GM18867 (cell line): ENCODE measurements around the gene ATP6V0A4.
"Not testable (repeated sequence)": the region's sequence is repeated elsewhere in the genome, so short reads cannot be mapped to it uniquely, and the experiment has no call there.

Experiments
- ATAC-seq: cut with Tn5 transposase; IDR thresholded peaks from one replicate; pipeline ENCODE4 v1.9.1; 2021; ENCODE audit warnings: mild to moderate bottlenecking, moderate library complexity; ENCODE audit not compliant: unreplicated experiment

Gene ATP6V0A4

DNA sequence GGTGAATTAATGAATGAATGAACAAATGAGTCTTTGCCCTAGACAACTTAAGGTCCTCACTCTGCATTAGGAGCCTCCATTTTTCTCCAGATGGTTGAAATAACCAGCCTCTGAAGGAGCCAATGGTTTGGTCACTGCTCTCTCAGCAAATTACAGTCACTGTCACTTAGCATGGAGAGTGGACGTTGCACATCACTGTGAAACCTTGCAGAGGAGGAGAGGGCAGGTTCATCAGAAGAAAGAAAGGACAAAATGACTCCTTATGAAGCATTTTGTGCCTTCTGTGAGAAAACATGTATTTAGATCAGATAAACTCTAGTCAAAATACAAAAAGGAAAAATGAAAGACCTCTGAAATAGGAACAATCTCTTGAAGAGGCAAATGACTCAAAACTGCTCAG is 6.6 kb upstream of the ATP6V0A4 start:
- no peak for ATAC-seq

DNA sequence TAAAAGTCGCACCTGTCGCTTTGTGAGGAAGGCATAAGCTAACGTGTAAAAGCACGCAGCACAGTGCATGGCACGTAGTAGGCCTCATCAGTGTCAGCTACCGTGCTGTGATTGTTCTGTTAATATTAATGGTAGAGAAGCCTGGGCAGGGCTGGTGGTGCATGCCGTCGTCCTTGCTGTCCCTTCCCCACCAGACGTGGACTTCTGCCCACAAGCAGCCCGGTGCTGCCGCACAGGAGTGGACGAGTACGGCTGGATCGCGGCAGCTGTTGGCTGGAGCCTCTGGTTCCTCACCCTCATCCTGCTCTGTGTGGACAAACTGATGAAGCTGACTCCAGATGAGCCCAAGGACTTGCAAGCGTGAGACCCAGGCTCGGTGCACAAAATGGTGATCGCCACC is 4.7 kb upstream of the ATP6V0A4 start:
- no peak for ATAC-seq

DNA sequence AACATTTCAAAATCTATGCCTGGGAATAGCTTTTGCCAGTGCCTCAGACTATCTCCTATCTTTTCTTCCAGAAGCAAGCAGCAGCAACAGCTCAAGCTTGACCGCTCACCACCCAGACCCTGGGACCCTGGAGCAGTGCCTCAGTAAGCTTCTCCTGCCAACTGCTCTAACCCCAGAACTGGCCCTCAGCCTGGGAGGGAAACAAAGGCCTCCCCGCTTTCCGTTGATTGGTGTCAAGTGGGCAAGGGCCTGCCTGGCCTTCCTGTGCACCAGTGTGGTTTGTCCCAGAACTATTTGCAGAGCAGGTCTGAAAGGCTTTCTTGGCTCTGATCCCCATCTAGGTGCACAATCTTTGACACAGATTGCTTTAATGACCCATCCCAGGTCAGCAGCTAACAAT is 3.3 kb upstream of the ATP6V0A4 start:
- no peak for ATAC-seq

DNA sequence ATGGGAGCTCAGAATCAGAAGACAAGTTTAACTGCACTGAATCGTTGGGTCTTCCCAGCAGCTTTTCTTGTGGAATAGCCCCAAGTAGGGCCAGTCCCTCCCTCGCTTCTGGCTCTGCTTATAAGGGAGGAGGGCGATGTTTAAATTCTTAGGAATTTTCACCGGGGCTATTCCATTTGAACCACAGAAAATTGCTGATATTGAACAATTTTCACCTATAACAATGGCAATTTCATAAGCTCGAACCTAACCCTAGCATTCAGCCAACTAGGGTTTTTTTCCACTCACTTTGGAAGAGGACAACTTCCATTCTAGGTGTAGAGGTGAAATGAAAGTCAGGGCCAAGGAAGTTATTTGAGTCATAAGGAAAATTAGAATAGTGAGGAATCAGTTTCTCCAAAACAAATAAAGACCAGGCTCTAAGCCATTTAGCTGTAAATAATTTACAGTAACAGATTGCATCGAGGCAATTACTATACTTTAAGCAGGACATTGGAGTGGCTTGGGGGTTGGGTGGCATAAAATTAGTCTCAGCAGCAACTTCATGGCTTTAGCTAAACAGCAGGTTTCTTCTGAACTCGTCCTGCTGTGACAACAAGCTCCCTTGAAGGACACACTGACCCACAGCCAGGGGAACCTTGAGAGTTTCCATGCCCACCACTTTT is 1.5 kb upstream of the ATP6V0A4 start:
- no peak for ATAC-seq

DNA sequence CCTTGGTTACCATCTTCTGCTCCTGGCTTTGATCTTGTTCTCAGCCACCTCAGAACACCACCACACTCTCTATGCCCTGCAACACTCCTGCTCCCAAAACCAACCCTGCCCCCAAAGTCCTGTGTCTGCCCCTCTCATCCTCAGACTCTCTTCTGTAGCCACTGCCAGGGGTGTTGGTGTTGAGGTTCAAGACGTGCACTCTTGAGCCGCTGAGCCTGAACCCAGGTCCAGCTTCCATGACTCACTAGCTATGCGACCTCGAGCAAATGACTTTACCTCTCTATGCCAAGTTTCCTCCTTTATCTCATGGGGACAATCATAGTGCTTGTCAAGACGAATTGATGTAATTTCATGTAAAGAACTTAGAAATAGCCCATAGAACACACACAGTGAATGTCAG is 840 bp upstream of the ATP6V0A4 start:
- no peak for ATAC-seq

DNA sequence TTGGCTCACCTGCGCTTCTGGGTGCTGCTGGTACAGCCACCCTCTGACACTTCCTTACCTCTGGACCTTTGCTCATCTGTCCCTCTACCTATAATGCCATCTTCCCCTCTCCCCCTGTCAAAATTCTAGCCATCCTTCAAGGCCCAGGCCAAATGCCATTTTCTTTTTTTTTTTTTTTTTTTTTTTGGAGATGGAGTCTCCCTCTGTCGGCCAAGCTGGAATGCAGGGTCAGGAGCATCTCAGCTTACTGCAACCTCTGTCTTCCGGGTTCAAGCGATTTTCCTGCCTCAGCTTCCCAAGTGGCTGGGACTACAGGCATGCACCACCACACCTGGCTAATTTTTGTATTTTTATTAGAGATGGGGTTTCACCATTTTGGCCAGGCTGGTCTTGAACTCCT is 950 bp downstream of the ATP6V0A4 start:
- ATAC-seq, result not testable (repeated sequence)

DNA sequence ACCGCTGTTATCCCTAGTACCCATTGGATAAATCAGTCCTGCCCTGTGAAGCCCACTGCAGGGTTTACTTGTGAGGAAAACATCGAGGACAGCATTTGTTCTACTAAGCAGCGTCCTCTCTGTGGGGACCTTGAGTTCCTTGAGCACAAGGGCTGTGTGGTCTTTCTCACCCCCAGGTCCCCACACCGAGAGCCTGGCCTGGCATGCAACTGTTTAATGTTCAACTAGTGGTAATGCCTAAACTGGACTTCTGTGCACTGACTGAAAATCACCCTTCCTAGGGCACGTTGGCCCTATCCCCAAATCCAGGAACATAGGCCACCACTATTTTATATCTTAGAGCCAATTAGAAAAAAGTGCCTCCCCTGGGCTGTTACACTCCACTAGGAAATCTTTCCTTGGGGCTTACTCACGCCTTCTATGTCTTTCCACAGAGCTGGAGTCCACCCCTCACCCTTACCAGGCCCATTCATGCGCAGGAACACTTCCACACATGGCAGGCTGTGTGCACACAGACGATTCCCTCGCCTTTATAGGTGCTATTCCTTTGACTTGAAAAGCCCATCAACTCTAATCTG is 1.9 kb downstream of the ATP6V0A4 start:
- ATAC-seq, result no peak

DNA sequence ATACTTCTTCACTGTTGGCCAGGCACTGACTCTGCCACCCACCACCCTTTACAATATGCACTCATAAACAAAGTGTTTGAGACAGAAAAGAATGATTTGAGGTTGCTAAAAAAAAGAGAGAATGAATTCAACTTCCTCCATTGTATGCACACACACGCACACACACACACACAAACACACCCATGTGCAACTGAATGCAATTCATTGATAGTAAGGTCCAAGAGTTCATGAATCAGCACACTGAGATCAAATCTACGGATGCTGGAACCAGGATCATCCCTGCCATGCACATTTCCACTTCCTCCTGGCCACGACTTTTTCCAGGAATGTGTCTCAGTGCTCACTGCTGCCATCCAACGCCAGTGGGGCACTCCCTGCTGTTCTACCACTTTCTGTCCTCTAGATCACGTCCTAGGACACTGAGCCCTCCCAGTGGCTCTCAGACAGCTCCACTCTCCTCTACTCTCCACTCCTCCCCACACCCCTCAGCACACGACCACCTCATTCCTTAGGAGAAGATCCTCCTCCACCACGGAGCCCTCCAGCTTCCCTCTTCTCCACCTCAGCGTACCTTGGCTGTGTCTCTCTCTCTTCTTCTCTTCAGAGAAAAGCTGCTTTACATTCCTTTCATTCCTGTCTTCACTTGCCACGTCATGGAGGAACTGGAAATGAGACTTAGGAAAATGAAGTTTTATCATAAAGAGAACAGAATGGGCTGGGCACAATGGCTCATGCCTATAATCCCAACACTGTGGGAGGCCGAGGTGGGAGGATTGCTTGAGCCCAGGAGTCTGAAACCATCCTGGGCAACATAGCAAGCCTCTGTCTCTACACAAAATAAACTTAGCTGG is 12.2 kb downstream of the ATP6V0A4 start:
- no peak for ATAC-seq

DNA sequence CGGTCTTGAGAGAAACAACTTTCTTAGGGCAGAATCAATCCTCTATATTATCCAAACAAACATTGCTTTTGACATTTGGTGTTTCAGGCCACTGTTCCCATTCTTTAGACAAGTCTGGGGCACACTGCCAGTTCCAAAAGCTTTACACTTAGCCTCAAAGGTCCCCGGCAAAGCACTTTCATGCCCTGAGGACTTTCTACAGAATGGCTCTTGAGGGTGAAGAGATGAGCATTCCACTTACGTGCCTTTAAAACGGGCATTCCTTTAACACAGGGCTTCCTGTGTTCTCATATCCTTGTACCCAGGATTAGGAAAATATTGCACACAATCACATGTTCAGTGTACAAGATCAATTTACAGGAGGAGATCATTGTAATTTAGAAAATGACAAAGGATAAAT is 13.3 kb downstream of the ATP6V0A4 start:
- ATAC-seq, result no peak

DNA sequence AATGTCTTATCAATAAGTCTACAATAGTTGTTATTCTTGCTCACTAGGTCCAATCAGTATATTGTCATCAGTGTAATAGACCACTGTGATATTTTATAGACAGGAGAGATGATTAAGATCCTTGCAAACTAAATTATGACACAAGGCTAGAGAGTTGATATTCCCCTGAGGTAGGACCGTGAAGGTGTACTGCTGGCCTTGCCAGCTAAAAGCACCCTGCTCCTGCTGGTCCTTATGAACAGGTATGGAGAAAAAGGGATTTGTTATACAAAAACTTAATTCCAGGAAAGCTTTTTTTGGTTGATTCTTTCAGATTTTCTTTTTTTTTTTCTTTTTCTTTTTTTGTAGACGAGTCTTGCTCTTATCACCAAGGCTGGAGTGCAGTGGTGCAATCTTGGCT is 17.0 kb downstream of the ATP6V0A4 start:
- ATAC-seq, result no peak

DNA sequence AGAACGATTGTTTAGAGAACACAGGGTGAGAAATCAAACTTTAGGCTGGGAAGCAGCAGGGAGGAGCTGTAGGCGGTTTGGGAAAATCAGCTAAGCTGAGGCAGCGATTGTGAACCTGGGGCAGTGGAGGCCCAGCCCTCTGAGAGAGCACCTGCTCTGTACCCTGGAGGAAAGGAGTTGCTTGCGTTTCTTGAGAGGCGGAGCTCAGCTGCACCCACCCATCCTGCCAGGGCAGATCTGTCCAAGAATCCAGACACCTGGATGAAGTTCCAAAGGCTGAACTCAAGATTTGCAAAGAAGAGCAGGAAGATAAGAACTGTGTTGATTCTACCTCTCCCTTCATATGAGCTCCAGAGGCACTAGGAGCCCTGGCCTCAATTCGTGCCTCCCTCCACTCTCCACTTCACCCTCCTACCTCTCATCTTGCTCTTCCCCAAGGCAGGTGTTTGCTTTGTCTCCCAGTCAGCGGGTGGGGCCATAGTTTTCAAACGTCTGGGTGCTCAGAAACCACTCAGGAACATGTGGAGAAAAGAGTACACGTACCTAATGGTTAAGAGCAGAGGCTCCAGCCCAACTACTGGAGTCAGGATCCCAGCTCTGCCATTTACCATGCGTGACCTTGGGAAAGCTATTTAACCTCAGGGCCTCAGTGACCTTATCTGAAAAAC is 21.7 kb downstream of the ATP6V0A4 start:
- ATAC-seq, result no peak

DNA sequence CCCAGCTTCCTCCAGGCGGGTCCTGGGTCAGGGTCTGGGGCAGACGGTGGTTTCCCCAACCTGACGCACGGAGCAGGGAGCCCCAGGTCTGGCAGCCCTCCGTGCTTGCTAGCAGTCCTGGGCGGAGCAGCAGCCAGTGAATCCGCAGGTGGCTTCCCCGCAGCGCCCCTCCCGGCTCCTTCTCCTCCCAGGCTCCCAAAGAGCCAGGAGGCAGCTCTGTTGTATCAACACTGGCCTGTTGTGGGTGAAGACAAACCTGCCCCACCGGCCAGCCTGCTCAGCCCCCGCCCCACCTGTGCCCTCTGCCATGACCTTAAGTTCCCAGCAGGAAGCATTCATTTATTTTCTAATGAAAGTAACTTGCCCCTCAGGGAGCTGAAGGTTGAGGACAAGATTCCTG is 24.2 kb downstream of the ATP6V0A4 start:
- no peak for ATAC-seq

DNA sequence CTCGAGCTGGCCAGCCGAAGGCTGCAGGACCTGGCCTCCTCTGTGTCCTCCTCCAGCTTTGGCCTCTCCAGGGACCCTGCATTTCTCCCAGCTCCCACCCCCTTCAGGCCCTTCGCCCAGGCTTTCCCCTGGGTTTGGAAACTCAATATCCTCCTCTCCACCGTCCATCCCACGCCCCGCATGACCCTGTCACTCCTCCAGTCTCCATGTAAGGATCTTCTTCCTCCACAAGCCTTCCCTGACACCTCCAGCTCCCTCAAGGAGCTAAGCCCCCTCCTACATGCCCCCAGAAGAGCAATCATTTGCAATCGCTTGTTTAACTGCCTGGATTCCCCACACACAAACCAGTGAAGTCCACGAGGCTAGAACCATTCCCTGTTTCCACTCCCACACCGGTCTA is 24.8 kb downstream of the ATP6V0A4 start:
- no peak for ATAC-seq

DNA sequence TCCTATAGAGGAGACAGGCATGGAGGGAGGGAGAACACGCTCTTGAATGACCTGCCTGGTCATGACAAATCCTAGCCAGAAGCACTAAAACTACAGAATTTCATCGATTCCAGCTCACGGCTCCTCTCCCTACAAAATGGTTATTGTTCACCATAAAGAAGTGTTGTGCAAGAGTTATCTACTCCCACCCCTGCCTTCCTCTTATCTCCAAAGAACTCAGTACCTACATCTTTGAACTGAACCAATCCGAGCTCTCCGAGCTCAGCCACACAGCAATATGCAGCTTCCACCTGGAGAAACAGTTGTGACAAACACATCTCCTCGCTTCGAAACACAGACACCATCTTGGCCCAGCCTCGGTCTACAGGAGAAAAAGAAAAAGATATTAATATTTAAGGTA is 27.1 kb downstream of the ATP6V0A4 start:
- no peak for ATAC-seq

DNA sequence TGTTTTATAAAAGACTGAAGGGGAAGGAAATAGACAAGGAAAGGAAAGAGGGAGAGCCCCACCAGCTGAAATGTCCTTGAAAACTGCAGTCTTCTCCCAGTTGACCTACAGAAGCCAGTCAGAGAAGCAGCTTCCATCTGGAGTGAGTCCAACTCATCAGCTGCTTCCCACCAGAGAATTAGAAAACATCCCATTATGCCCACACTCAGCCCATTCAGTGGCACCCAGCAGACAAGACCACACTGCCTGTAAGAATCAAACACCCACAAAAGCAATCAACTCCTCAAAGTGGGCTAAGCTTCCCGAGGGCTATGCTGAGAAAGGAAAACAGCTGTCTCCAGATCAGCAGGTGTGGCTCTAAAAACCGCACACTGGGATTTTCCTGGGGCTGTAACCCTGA is 29.8 kb downstream of the ATP6V0A4 start:
- ATAC-seq, result no peak

DNA sequence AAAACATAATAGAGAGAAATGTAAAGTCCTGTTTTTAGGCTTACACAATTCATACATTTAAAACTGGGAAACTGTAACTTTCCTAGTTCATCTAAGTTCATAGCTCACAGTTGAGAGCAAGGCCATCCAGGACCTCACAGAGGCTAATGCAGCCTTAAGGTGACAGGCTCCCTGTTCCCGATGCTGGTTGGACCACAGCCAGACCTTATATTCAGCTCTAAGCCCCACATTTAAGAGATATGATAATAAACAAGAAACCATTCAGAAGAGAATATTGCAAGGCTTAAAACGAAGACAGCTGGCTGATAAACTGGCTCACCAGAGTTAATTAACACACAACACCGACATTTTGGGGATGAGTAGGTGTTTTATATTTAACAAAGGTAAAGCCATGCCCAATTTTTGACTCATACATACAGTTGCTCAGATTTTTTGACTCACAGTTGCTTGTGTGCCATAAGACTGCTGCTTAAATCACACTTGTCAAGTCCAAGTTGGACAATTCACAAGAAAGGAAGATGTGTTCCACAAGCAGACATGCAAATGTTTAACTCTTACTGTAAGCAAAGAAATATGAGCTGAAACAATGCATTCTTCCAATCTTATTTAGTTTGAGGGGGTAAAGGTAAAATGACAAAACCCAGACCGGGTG is 41.3 kb downstream of the ATP6V0A4 start:
- ATAC-seq, result no peak

DNA sequence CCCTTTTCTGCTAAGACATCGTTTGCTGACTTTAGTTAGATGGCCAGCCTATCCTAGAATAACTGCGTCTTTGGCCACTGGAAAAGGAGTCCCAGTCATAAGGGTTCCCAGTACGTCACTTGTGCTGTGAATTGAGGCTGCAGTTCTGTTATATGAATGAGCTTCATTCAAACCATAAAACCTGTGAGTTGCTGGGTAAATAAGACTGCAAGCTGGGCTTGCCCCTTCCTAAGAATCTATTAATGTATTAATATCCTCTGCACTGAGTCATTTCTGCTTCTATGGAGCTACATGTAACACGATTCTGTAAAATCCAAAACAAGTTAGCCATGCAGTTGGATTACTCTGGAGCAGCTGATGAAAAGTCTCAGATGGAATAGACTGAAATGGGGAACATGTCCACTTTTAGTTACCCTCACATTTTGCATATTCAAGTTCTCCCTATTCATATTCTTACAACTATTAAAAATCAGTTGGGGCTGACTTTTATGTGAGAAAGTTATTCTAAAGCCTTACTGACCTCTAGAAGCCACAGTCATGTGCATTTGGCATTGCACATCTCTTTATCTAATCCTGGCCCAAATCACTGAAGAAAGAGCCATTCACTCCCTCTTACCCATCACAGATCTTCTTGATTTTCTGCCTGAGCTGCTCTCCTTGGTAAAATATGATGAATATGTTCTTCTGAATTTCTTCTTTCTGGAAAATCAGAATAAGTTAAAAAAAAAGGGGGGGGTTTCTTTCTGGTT is 42.0 kb downstream of the ATP6V0A4 start:
- ATAC-seq, result no peak

DNA sequence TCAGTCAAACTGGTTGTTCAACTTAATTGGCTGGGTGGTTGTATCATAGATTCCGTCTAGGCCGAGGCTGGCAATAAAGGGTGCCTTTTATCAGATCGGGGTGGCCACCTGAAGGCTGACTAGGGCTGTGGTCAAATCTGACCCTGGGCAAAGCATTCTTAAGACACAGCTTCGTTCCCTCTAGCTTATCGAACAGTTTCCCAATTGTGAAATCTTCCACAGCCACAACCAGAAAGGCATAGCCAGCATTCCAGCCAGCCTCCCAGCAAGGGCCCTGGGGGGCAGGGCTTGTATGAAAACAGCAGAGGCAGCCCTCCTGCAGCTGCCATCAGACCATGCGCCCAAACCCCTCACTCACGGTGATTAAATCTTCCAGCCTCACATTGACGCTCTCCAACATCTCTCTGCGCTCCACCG is 42.7 kb downstream of the ATP6V0A4 start:
- ATAC-seq, result no peak

DNA sequence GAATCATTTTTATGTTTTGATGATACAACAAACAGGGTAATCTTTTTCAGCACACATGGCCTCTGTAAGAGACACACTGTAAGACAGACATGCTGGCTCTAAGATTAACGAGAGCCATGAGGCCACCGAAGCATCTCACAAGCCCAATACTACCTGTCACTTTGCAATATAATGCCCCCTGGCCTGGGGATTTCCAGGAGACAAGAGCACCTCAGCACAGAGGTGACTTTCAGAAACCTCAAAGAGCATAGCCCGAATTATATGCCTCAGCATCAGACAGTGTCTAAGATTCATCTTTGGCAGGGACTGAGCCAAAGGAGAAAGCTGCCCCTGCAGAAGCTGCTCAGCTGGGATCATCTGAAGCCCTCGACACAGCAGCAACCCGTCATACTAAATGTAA is 44.4 kb downstream of the ATP6V0A4 start:
- ATAC-seq, result no peak

DNA sequence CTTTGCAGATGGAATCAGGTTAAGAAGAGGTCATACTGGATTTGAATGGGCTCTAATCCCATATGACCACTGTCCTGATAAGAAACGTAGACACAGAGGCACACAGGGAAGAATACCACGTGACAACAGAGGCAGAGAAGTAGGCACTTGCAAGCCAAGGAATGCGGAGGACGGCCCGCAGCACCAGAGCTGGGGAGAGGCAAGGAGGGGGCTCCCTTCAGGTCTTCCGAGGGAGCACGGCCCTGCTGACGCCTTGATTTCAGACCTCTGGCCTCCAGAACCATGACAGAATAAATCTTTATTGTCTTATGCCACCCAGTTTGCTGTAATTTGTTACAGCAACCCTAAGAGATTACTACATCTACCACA is 44.9 kb downstream of the ATP6V0A4 start:
- ATAC-seq, result no peak
